ENCODE measurements around the gene HDLBP. TPM values are rescaled to one million over a fixed set of nuclear protein-coding genes. Genes with fewer than 3 reads are reported as not detected.

HDLBP gene
- total and polyA plus RNA-seq, 10 donors: 46.1 to 333 (median 244) TPM

GRCh38 chr2:241193271-241193670 is 122.2 kb downstream of the HDLBP start:
- no peak for TF ChIP-seq POLR2AphosphoS5 (IDR thresholded peaks at IDR 0.05)
- no peak for TF ChIP-seq POLR2A (IDR thresholded peaks at IDR 0.05)
- no peak for TF ChIP-seq CTCF (IDR thresholded peaks at IDR 0.05 in 8 of 11, conservative IDR thresholded peaks at IDR 0.05 in 3 of 11)
- Histone ChIP-seq H3K27ac (no peak overlapping the region), H3K4me1 (peaks cover 0 to 6% (median 3%) of the 10 kb centered on the region in 6 donors), H3K9me3 (no peaks in the 10 kb centered on the region), H3K27me3 (replicated peaks in 1 of 7) (peaks cover 0 to 5% (median 0%) of the 10 kb centered on the region in 7 donors), H3K36me3 (no peaks in the 10 kb centered on the region), H3K4me3 (no peak overlapping the region)
- intact Hi-C loops (cut with DNase I; ENCODE audit: low total_unique reads): no loop called here
- DNase-seq: no peak
- WGBS, 5 donors: 78 to 88% (median 88%) methylated on average over 8 of the region's 8 CpGs

- 63 to 86% (median 80%) methylated on average over 2 to 14 of the region's 14 CpGs for WGBS, 5 donors
- H3K27ac ChIP-seq: no peak overlapping the region
- no peak for DNase-seq
- no peaks in the 10 kb centered on the region for H3K36me3 ChIP-seq
- TF ChIP-seq CTCF (IDR thresholded peaks at IDR 0.05 in 8 of 11, conservative IDR thresholded peaks at IDR 0.05 in 3 of 11): no peak
- no peak for TF ChIP-seq POLR2AphosphoS5 (IDR thresholded peaks at IDR 0.05)
- TF ChIP-seq POLR2A (IDR thresholded peaks at IDR 0.05): no peak
- H3K4me3 ChIP-seq: no peak overlapping the region
- H3K9me3 ChIP-seq: no peaks in the 10 kb centered on the region
- peaks cover 0 to 17% (median 0%) of the 10 kb centered on the region in 7 donors for H3K27me3 ChIP-seq (replicated peaks in 1 of 7)
- H3K4me1 ChIP-seq: peaks cover 0 to 12% (median 7%) of the 10 kb centered on the region in 6 donors
- intact Hi-C loops (cut with DNase I; ENCODE audit: low total_unique reads): no loop called here
Measured at GRCh38 chr2:241191081-241191480, 124.4 kb downstream of the HDLBP start.

GRCh38 chr2:241190291-241190981 is 125.0 kb downstream of the HDLBP start:
- DNase-seq: no peak
- TF ChIP-seq CTCF (IDR thresholded peaks at IDR 0.05 in 8 of 11, conservative IDR thresholded peaks at IDR 0.05 in 3 of 11) (no peak), POLR2A (IDR thresholded peaks at IDR 0.05) (no peak), POLR2AphosphoS5 (IDR thresholded peaks at IDR 0.05) (no peak)
- no peak overlapping the region for H3K27ac ChIP-seq
- intact Hi-C loops (cut with DNase I; ENCODE audit: low total_unique reads): no loop called here
- no peaks in the 10 kb centered on the region for H3K9me3 ChIP-seq
- peaks cover 0 to 17% (median 0%) of the 10 kb centered on the region in 7 donors for H3K27me3 ChIP-seq (replicated peaks in 1 of 7)
- no peaks in the 10 kb centered on the region for H3K36me3 ChIP-seq
- peaks cover 0 to 12% (median 7%) of the 10 kb centered on the region in 6 donors for H3K4me1 ChIP-seq
- WGBS, 5 donors: 78 to 90% (median 86%) methylated on average over 12 to 19 of the region's 19 CpGs
- no peak overlapping the region for H3K4me3 ChIP-seq

GRCh38 chr2:241189856-241190201 is 125.6 kb downstream of the HDLBP start:
- intact Hi-C loops (cut with DNase I; ENCODE audit: low total_unique reads): no loop called here
- Histone ChIP-seq H3K4me3 (no peak overlapping the region), H3K27me3 (replicated peaks in 1 of 7) (peaks cover 0 to 17% (median 0%) of the 10 kb centered on the region in 7 donors), H3K27ac (no peak overlapping the region), H3K4me1 (peaks cover 0 to 12% (median 7%) of the 10 kb centered on the region in 6 donors), H3K36me3 (no peaks in the 10 kb centered on the region), H3K9me3 (no peaks in the 10 kb centered on the region)
- 79 to 98% (median 88%) methylated on average over 5 to 15 of the region's 15 CpGs for WGBS, 5 donors
- no peak for DNase-seq
- no peak for TF ChIP-seq POLR2A (IDR thresholded peaks at IDR 0.05)
- no peak for TF ChIP-seq CTCF (IDR thresholded peaks at IDR 0.05 in 8 of 11, conservative IDR thresholded peaks at IDR 0.05 in 3 of 11)
- TF ChIP-seq POLR2AphosphoS5 (IDR thresholded peaks at IDR 0.05): no peak

Data from spleen (tissue), 11 donors.